ENCODE data around the gene MAST4.

DNA sequence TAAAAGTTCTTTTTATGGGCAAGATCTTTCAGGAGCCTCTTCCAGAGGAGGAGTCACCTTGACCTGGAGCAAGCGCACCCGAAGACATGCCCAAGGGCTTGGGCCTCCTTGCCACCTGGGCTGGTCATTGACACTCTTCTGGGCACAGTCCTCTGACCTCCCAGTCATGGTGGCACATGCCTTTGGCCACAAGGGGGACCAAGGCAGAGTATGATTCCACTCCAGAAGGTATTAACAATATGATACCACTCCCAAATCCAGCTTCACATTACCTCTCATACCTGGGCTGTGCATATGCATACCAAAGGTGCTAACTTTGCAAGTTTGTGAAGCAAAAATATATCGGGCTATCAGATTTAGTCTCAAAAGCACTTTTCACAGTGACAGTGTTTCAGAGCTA is 84.6 kb downstream of the MAST4 start:
- TF ChIP-seq EZH2phosphoT487 (IDR thresholded peaks at IDR 0.05; ENCODE audit: insufficient read depth, low read depth) (no peak), EZH2 (IDR thresholded peaks at IDR 0.05; ENCODE audit: insufficient read depth, poor library complexity, severe bottlenecking) (no peak)
